GM10248 (cell line): Measurements from ENCODE around the gene TCAF1.

Experiments used
- CTCF ChIA-PET: fragments of 300-600 bp; sonication (Branson Sonifier 250); formaldehyde crosslinking; extraction: SDS; loops from one replicate; lab custom pipeline; 2021; ENCODE audit warnings: antibody characterized with exemption; lab: Yijun Ruan, JAX
- POLR2A ChIA-PET: fragments of 350-650 bp; sonication (Branson Sonifier 250); formaldehyde crosslinking; extraction: SDS; loops from one replicate; lab custom pipeline; 2020; ENCODE audit warnings: antibody characterized with exemption; lab: Yijun Ruan, JAX
- DNase-seq: peaks from one replicate; pipeline ENCODE4 v3.0.0; 2012; ENCODE audit errors: extremely low spot score
- TF ChIP-seq, protein P1 (sequence below): IDR thresholded peaks from 2 replicates; pipeline ENCODE4 v1.5.1; 2012; ENCODE audit warnings: mild to moderate bottlenecking, low read depth; ENCODE audit errors: extremely low read depth, missing control alignments, control extremely low read depth

Gene TCAF1

DNA sequence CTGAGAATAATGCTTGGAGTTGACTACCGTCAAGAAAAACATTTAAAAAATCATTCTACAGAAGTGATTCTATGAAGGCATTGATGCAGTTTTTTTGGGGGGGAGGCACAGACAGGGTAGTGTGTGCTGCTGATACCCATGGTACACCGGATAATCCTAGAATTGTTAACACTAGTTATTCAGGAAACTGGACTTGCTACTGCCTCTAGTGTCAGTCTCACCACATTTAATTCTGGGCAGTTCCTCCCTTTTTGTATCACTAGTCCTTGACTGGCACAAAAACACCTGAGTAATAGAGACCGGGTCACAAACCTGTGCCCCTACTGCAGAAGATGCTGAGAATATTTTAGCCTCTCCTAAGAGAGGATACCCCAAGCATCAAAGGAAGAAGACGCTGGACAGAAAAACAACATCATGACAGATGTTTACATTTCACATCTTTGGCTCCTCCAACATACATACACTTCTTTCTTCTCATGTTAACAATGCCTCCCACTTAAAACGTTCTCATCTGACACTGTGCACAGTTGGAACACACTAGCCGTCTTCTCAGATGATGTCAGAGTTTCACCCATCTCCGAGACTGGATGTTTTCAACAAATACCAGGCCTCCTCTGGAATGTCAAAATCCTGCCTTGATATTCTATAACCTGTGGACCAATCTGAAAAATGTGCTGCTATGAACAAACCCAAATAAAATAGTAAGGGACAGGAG, 13.1 kb upstream of the TCAF1 start:
- CTCF ChIA-PET = no interaction called here
- POLR2A ChIA-PET = no interaction called here
- DNase-seq = no peak
- TF ChIP-seq, protein P1, sequence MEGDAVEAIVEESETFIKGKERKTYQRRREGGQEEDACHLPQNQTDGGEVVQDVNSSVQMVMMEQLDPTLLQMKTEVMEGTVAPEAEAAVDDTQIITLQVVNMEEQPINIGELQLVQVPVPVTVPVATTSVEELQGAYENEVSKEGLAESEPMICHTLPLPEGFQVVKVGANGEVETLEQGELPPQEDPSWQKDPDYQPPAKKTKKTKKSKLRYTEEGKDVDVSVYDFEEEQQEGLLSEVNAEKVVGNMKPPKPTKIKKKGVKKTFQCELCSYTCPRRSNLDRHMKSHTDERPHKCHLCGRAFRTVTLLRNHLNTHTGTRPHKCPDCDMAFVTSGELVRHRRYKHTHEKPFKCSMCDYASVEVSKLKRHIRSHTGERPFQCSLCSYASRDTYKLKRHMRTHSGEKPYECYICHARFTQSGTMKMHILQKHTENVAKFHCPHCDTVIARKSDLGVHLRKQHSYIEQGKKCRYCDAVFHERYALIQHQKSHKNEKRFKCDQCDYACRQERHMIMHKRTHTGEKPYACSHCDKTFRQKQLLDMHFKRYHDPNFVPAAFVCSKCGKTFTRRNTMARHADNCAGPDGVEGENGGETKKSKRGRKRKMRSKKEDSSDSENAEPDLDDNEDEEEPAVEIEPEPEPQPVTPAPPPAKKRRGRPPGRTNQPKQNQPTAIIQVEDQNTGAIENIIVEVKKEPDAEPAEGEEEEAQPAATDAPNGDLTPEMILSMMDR = no peak

- ChIA-PET POLR2A (no interaction called here), CTCF (no interaction called here)
- DNase-seq = no peak
- TF ChIP-seq, protein P1 = no peak
These were observed 12.1 kb upstream of the TCAF1 start for GRCh38 chr7:143913945-143914615.

GRCh38 chr7:143910473-143911248, 8.7 kb upstream of the TCAF1 start:
- ChIA-PET CTCF (interaction anchor here (1.0 to 2.3 kb wide), 4 partner anchors 9 to 217 kb away, joined by 3 to 7 read pairs (median 4); partner anchors contain the start of gene TCAF1), POLR2A (no interaction called here)
- TF ChIP-seq, protein P1 = no peak
- no peak for DNase-seq

DNA sequence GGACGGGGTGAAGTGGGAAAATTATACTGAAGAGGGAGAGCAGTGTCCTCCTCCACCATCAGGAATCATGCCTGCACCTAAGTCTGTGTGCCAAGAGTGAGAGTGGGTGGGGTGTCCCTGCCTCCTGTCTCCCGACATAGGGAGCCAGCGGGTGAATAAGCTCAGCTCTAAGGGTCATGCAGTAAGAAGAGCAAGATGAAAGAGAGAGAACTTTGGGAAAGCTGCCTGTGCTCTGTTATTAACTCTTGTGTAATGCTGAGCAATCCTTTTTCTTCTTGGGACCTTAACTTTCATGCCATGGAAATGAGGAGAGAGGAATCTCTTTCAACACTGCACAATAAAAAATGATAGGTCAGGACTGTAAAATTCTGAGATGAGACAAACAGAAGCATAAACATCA, 7.9 kb upstream of the TCAF1 start:
- no peak for DNase-seq
- TF ChIP-seq, protein P1 = no peak
- ChIA-PET CTCF (no interaction called here), POLR2A (no interaction called here)

GRCh38 chr7:143908120-143908519, 6.1 kb upstream of the TCAF1 start:
- no peak for DNase-seq
- CTCF ChIA-PET = no interaction called here
- TF ChIP-seq, protein P1 = no peak
- POLR2A ChIA-PET = no interaction called here

DNA sequence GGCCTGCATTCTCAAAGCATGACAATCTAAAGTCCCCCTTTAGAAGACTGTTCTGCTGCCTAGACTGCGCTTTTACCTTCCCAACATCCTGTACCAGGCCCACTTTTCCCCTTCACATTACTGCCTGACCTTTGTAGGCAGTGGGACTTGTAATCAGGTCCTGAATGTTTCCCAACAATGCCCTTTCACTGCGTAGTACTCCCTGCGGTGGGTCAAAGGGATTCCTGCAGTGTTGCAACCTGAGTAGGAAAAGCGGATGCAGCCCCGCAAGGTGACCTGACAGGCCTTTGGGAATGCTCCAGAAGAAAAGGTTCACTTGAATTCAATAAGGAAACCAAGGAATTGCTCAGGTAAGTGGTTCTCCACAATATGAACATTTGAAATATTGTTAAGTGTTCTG, 4.9 kb upstream of the TCAF1 start:
- ChIA-PET CTCF (no interaction called here), POLR2A (no interaction called here)
- TF ChIP-seq, protein P1 = no peak
- DNase-seq = no peak
